ENCODE results near the gene DPT. TPM values are rescaled to one million over a fixed set of nuclear protein-coding genes. Genes with fewer than 3 reads are reported as not detected.

Gene DPT
- total RNA-seq, 1 experiment from 2014 or later: not detected

DNA sequence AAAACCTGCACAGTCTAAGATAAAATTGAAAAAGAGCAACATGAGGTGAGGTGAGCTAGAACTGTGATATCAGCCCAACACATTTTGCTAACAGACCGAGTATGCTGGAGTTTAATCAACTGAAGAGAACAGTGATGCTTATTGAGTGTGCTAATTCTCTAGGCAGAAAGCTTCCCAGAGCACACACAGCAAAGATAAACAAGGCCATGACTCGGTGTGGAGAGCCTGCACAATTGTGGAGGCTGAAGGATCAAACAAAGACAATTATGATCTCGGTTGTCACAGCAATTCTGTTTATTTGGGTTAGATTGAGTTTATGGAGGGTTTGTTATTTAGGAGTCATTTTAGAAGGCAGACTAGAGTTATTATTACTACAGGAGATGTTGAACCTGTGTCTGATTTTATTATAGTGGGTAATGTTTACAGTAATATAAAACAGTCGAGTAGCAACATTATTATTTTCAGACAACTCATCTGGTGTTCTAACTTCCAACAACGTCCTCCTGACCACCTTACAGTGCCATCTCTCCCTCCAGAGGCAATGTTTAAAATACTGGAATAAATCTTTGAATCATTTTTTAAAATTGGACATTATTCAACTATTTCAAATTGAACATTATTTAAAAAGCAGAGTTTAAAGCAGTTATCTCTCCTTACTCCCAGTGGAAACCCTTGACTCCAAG, 40.2 kb downstream of the DPT start:
- POLR2A ChIA-PET: no interaction called here
- H3K4me3 ChIP-seq (replicated peaks in 1 of 2; ENCODE audit: low read depth in 1 of 2, low read length in 2 of 2): no peak overlapping the region
- TF ChIP-seq POLR2A (IDR thresholded peaks at IDR 0.05; ENCODE audit: borderline replicate concordance, extremely low read depth, insufficient read depth, insufficient read length): no peak
- no peak for TF ChIP-seq RAD21 (IDR thresholded peaks at IDR 0.05; ENCODE audit: low read depth)
- TF ChIP-seq POLR2AphosphoS5 (IDR thresholded peaks at IDR 0.05; ENCODE audit: low read depth, low read length): no peak
- no peak for TF ChIP-seq EZH2 (IDR thresholded peaks at IDR 0.05)
- TF ChIP-seq CEBPB (IDR thresholded peaks at IDR 0.05; ENCODE audit: low read depth): no peak
- TF ChIP-seq, protein P1, sequence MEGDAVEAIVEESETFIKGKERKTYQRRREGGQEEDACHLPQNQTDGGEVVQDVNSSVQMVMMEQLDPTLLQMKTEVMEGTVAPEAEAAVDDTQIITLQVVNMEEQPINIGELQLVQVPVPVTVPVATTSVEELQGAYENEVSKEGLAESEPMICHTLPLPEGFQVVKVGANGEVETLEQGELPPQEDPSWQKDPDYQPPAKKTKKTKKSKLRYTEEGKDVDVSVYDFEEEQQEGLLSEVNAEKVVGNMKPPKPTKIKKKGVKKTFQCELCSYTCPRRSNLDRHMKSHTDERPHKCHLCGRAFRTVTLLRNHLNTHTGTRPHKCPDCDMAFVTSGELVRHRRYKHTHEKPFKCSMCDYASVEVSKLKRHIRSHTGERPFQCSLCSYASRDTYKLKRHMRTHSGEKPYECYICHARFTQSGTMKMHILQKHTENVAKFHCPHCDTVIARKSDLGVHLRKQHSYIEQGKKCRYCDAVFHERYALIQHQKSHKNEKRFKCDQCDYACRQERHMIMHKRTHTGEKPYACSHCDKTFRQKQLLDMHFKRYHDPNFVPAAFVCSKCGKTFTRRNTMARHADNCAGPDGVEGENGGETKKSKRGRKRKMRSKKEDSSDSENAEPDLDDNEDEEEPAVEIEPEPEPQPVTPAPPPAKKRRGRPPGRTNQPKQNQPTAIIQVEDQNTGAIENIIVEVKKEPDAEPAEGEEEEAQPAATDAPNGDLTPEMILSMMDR (IDR thresholded peaks at IDR 0.05 in 2 of 3, conservative IDR thresholded peaks at IDR 0.05 in 1 of 3; ENCODE audit: borderline replicate concordance in 1 of 3, insufficient read depth in 1 of 3, low read depth in 2 of 3, low read length in 2 of 3): no peak
- no peak for TF ChIP-seq TCF7L2 (IDR thresholded peaks at IDR 0.05; ENCODE audit: borderline replicate concordance, extremely low read depth, insufficient read depth, insufficient read length)
- TF ChIP-seq SP1 (IDR thresholded peaks at IDR 0.05; ENCODE audit: low read depth): no peak
- TF ChIP-seq, protein P2, sequence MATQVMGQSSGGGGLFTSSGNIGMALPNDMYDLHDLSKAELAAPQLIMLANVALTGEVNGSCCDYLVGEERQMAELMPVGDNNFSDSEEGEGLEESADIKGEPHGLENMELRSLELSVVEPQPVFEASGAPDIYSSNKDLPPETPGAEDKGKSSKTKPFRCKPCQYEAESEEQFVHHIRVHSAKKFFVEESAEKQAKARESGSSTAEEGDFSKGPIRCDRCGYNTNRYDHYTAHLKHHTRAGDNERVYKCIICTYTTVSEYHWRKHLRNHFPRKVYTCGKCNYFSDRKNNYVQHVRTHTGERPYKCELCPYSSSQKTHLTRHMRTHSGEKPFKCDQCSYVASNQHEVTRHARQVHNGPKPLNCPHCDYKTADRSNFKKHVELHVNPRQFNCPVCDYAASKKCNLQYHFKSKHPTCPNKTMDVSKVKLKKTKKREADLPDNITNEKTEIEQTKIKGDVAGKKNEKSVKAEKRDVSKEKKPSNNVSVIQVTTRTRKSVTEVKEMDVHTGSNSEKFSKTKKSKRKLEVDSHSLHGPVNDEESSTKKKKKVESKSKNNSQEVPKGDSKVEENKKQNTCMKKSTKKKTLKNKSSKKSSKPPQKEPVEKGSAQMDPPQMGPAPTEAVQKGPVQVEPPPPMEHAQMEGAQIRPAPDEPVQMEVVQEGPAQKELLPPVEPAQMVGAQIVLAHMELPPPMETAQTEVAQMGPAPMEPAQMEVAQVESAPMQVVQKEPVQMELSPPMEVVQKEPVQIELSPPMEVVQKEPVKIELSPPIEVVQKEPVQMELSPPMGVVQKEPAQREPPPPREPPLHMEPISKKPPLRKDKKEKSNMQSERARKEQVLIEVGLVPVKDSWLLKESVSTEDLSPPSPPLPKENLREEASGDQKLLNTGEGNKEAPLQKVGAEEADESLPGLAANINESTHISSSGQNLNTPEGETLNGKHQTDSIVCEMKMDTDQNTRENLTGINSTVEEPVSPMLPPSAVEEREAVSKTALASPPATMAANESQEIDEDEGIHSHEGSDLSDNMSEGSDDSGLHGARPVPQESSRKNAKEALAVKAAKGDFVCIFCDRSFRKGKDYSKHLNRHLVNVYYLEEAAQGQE (IDR thresholded peaks at IDR 0.05; ENCODE audit: low read depth): no peak
- TF ChIP-seq EGR1 (IDR thresholded peaks at IDR 0.05; ENCODE audit: low read depth): no peak
- TF ChIP-seq FOSL1 (IDR thresholded peaks at IDR 0.05; ENCODE audit: low read depth): no peak
- no peak for TF ChIP-seq YY1 (IDR thresholded peaks at IDR 0.05; ENCODE audit: extremely low read depth, insufficient replicate concordance, low read depth, low read length)
- TF ChIP-seq, protein P3, sequence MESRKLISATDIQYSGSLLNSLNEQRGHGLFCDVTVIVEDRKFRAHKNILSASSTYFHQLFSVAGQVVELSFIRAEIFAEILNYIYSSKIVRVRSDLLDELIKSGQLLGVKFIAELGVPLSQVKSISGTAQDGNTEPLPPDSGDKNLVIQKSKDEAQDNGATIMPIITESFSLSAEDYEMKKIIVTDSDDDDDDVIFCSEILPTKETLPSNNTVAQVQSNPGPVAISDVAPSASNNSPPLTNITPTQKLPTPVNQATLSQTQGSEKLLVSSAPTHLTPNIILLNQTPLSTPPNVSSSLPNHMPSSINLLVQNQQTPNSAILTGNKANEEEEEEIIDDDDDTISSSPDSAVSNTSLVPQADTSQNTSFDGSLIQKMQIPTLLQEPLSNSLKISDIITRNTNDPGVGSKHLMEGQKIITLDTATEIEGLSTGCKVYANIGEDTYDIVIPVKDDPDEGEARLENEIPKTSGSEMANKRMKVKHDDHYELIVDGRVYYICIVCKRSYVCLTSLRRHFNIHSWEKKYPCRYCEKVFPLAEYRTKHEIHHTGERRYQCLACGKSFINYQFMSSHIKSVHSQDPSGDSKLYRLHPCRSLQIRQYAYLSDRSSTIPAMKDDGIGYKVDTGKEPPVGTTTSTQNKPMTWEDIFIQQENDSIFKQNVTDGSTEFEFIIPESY (IDR thresholded peaks at IDR 0.05; ENCODE audit: extremely low read depth, insufficient replicate concordance, low read length): no peak
- no peak for TF ChIP-seq SIN3A (IDR thresholded peaks at IDR 0.05; ENCODE audit: low read depth)
- no peak for TF ChIP-seq ZFX (IDR thresholded peaks at IDR 0.05)
- no peak for TF ChIP-seq JUND (IDR thresholded peaks at IDR 0.05)
- no peaks in the 10 kb centered on the region for H4K20me1 ChIP-seq (ENCODE audit: insufficient read depth)
- H3K9me2 ChIP-seq (ENCODE audit: insufficient read depth): no peaks in the 10 kb centered on the region
- RAD21 ChIA-PET (ENCODE audit: low non-redundant PET in 1 of 2, low total read pairs in 2 of 2, uncharacterized antibody in 2 of 2, unreplicated experiment in 2 of 2): no interaction called here
- no peak overlapping the region for H3K9ac ChIP-seq (ENCODE audit: low read length)
- BruUV-seq (replicated peaks): no TSS peak
- no peak overlapping the region for H3K27ac ChIP-seq (ENCODE audit: low read depth, low read length)
- H3K4me2 ChIP-seq (ENCODE audit: low read length): no peak overlapping the region
- no peaks in the 10 kb centered on the region for H3K79me2 ChIP-seq (ENCODE audit: insufficient read depth, low read length)
- H3K4me1 ChIP-seq (ENCODE audit: control insufficient read depth in 1 of 2, insufficient read depth in 2 of 2, low read length in 2 of 2): no peaks in the 10 kb centered on the region
- H3K36me3 ChIP-seq (ENCODE audit: control insufficient read depth in 1 of 2, insufficient read depth in 2 of 2, low read length in 2 of 2): no peaks in the 10 kb centered on the region
- CTCF ChIA-PET: interaction anchor here (1.1 kb wide), 1 partner anchor 85 kb away, joined by 3 read pairs; no protein-coding TSS in a partner anchor
- DNase-seq (ENCODE audit: low read depth, low spot score) (no peak), ATAC-seq (no peak)
- no peaks in the 10 kb centered on the region for H3K27me3 ChIP-seq (ENCODE audit: insufficient read depth, low read length)
- intact Hi-C loops (cut with micrococcal nuclease): no loop called here
- H3K9me3 ChIP-seq (ENCODE audit: control insufficient read depth in 1 of 2, insufficient read depth in 1 of 2, low read depth in 1 of 2, low read length in 2 of 2): no peaks in the 10 kb centered on the region
- H2AFZ ChIP-seq (ENCODE audit: low read depth, low read length, poor library complexity, severe bottlenecking): no peak overlapping the region

All from HCT116 (cell line).